Stomach (tissue), 9 donors: ENCODE results near the gene NMNAT2. TPM values are rescaled to one million over a fixed set of nuclear protein-coding genes. Genes with fewer than 3 reads are reported as not detected.

Experiments used
- DNase-seq, 2 donors: peaks; one replicate each; pipeline versions ENCODE4 v3.0.0 to v3.0.0-alpha.2; 2013 to 2019
- H3K27ac ChIP-seq, 5 donors: fragments of 200-600 bp in 4 of 5; sonication (generic) in 4 of 5; one replicate each; pipeline ENCODE4 v1.5.1; 2013 to 2019; ENCODE audit warnings: mild to moderate bottlenecking in 1 of 5, moderate library complexity in 1 of 5
- H3K27me3 ChIP-seq, 3 donors: fragments of 200-600 bp; sonication (generic); one replicate each; pipeline ENCODE4 v1.5.1; 2017 to 2019; ENCODE audit warnings: mixed run types in 1 of 3
- H3K36me3 ChIP-seq, 4 donors: fragments of 200-600 bp; sonication (generic); 1 replicate in 3 of 4; 2 replicates in 1 of 4; pipeline ENCODE4 v1.5.1; 2016 to 2019
- H3K4me1 ChIP-seq, 4 donors: fragments of 200-600 bp; sonication (generic); one replicate each; pipeline ENCODE4 v1.5.1; 2016 to 2019
- H3K4me3 ChIP-seq, 4 donors: fragments of 200-600 bp; sonication (generic) in 3 of 4; one replicate each; pipeline ENCODE4 v1.5.1; 2016 to 2019; ENCODE audit warnings: mild to moderate bottlenecking in 1 of 4
- H3K9me3 ChIP-seq, 4 donors: fragments of 200-600 bp; sonication (generic); one replicate each; pipeline ENCODE4 v1.5.1; 2016 to 2019
- CTCF ChIP-seq, 7 experiments: fragments of 450-650 bp in 4 of 7; fragments of 200-600 bp in 3 of 7; sonication (generic) in 3 of 7; IDR thresholded peaks; one replicate each; pipeline ENCODE4 v1.5.1; 2016 to 2019; ENCODE audit warnings: antibody characterized with exemption in 7 of 7, control low read depth in 2 of 7, mild to moderate bottlenecking in 1 of 7
- EP300 ChIP-seq: sonication (generic); formaldehyde crosslinking; IDR thresholded peaks from one replicate; pipeline ENCODE4 v1.6.1; 2017; ENCODE audit warnings: antibody characterized with exemption
- POLR2A ChIP-seq, 4 donors: fragments of 450-650 bp; IDR thresholded peaks; one replicate each; pipeline ENCODE4 v1.6.1; 2016; ENCODE audit warnings: antibody characterized with exemption in 4 of 4, control low read depth in 2 of 4, mild to moderate bottlenecking in 1 of 4, moderate library complexity in 1 of 4
- POLR2AphosphoS5 ChIP-seq, 3 donors: sonication (generic); formaldehyde crosslinking; IDR thresholded peaks; one replicate each; pipeline ENCODE4 v1.6.1; 2016; ENCODE audit warnings: antibody characterized with exemption in 3 of 3
- WGBS, 5 donors: extraction: QIAGEN DNeasy Blood & Tissue Kit in 3 of 5; methylation state at CpG; one replicate each; pipeline versions ENCODE4 v1.1.5 to v1.1.7; 2013 to 2018; 5-methylcytosine and 5-hydroxymethylcytosine counted together
- intact Hi-C: fragments of 100-400 bp; cut with DNase I; formaldehyde crosslinking; loops from one replicate; pipeline ENCODE4 v1.15.1; 2023; ENCODE audit warnings: low total_unique reads
- polyA plus RNA-seq, 3 donors: library from polyadenylated mRNA; stranded (reverse); fragments of 200-250 nt; gene quantifications; one replicate each; pipeline ENCODE4 v1.2.3, GENCODE V29; 2013
- total RNA-seq, 5 donors: library from RNA; depleted of rRNA; stranded (reverse); fragments of >200 nt; gene quantifications; one replicate each; pipeline versions ENCODE4 v1.1.0 to v1.2.3, GENCODE V29; 2014 to 2016
- donor health status: healthy with polysubstance abuse.
- donor health status: Bipolar disorder and iron deficiency.
- donor health status: healthy.

Gene NMNAT2
- total and polyA plus RNA-seq, 8 donors = 0.06 to 1.3 (median 0.51) TPM; not detected in 2

- Histone ChIP-seq H3K36me3 (no peaks in the 10 kb centered on the region), H3K27me3 (peaks cover 0 to 26% (median 14%) of the 10 kb centered on the region in 3 donors), H3K27ac (no peak overlapping the region), H3K4me3 (no peak overlapping the region), H3K4me1 (no peaks in the 10 kb centered on the region), H3K9me3 (no peaks in the 10 kb centered on the region)
- no peak for DNase-seq
- intact Hi-C loops = no loop called here
- TF ChIP-seq CTCF (IDR thresholded peaks at IDR 0.05) (no peak), EP300 (no peak), POLR2A (IDR thresholded peaks at IDR 0.05) (no peak), POLR2AphosphoS5 (IDR thresholded peaks at IDR 0.05) (no peak)
Measured at GRCh38 chr1:183424691-183425090, 6.5 kb upstream of the NMNAT2 start.

DNA sequence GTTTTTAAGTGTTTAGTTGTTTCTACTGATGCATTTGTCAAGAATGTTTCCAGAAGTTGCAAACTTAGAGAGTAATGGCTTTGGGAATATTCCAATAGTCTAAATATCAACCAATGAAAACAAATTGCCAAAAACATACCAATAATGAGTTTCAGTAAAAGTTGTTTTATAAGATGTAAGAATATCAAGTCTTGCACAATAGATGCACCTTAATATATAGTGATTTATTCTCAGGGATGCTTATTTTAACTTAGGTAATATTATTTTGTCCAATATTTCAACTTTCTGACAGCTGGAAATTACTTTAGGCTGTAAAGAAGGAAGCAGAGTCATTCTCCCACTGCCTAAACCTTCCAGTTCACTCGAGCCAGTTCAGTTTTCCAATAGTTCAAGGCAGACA, 5.4 kb upstream of the NMNAT2 start:
- no peak for DNase-seq
- intact Hi-C loops = no loop called here
- no peaks in the 10 kb centered on the region for H3K36me3 ChIP-seq

GRCh38 chr1:183419399-183419798, 1.2 kb upstream of the NMNAT2 start:
- no peak for DNase-seq
- Histone ChIP-seq H3K27ac (no peak overlapping the region), H3K4me1 (peaks cover 19 to 25% (median 21%) of the 10 kb centered on the region in 4 donors), H3K9me3 (no peaks in the 10 kb centered on the region), H3K36me3 (no peaks in the 10 kb centered on the region), H3K4me3 (no peak overlapping the region), H3K27me3 (peaks cover 0 to 74% (median 49%) of the 10 kb centered on the region in 3 donors)
- TF ChIP-seq POLR2AphosphoS5 (IDR thresholded peaks at IDR 0.05) (no peak), EP300 (no peak), POLR2A (IDR thresholded peaks at IDR 0.05) (no peak), CTCF (IDR thresholded peaks at IDR 0.05) (no peak)
- intact Hi-C loops = no loop called here
- WGBS, 5 donors = 44 to 81% (median 75%) methylated on average over 3 of the region's 3 CpGs

More for the DNA sequence above, 5.4 kb upstream of the NMNAT2 start:
- H3K4me1 ChIP-seq = peaks cover 0 to under 1% (median 0%) of the 10 kb centered on the region in 4 donors
- WGBS, 5 donors = 26 to 55% (median 45%) methylated on average over 1 of the region's 1 CpG
- TF ChIP-seq EP300 (no peak), POLR2A (IDR thresholded peaks at IDR 0.05) (no peak), POLR2AphosphoS5 (IDR thresholded peaks at IDR 0.05) (no peak), CTCF (IDR thresholded peaks at IDR 0.05) (no peak)
- H3K27ac ChIP-seq = no peak overlapping the region
- H3K27me3 ChIP-seq = peaks cover 0 to 37% (median 23%) of the 10 kb centered on the region in 3 donors
- no peaks in the 10 kb centered on the region for H3K9me3 ChIP-seq
- no peak overlapping the region for H3K4me3 ChIP-seq

- 70 to 83% (median 77%) methylated on average over 6 of the region's 6 CpGs for WGBS, 5 donors
- Histone ChIP-seq H3K27ac (no peak overlapping the region), H3K4me3 (peak overlapping the region in 1 of 4 donors; percentile 43), H3K4me1 (peaks cover 19 to 25% (median 21%) of the 10 kb centered on the region in 4 donors), H3K27me3 (peaks cover 0 to 74% (median 49%) of the 10 kb centered on the region in 3 donors), H3K9me3 (no peaks in the 10 kb centered on the region), H3K36me3 (no peaks in the 10 kb centered on the region)
- intact Hi-C loops = no loop called here
- TF ChIP-seq CTCF (IDR thresholded peaks at IDR 0.05) (no peak), POLR2A (IDR thresholded peaks at IDR 0.05) (no peak), EP300 (no peak)
- DNase-seq = no peak
Measured at GRCh38 chr1:183418696-183419095, 516 bp upstream of the NMNAT2 start.
